ENCODE data around the gene SCARF2.

DNA sequence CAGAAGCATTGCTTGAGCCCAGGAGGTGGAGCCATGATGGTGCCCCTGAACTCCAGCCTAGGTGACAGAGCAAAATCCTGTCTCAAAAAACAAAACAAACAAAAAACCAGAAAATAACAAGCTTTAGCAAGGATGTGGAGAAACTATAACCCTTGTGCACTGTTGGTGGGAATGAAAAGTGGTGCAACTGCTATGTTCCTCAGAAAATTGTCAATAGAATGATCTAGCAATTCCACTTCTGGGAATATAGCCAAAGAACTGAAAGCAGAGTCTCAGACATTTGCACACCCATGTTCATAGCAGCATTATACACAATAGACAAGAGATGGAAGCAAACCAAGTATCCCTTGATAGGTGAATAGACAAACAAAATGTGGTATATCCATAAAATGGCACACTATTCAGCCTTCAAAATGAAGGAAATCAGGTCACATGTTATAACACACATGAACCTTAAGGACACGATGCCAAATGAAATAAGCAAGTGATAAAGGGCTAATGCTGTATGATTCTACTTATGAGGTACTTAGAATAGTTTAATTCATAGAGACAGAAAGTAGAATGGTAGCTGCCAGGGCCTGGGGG lies 42.1 kb upstream of the SCARF2 start:
- no peak for TF ChIP-seq NFRKB (IDR thresholded peaks at IDR 0.05)
- TF ChIP-seq BHLHE40 (IDR thresholded peaks at IDR 0.05; ENCODE audit: borderline replicate concordance): no peak
- no peak for TF ChIP-seq FOXM1 (IDR thresholded peaks at IDR 0.05; ENCODE audit: borderline replicate concordance)
- TF ChIP-seq L3MBTL2 (conservative IDR thresholded peaks at IDR 0.05): no peak
- no peak for TF ChIP-seq SUZ12 (IDR thresholded peaks at IDR 0.05)
- no peak for TF ChIP-seq SP1 (IDR thresholded peaks at IDR 0.05)
- TF ChIP-seq TARDBP (IDR thresholded peaks at IDR 0.05): no peak
- no peak for TF ChIP-seq ARNT (IDR thresholded peaks at IDR 0.05)
- TF ChIP-seq ZNF384 (IDR thresholded peaks at IDR 0.05): no peak

All from HEK293T (cell line).